Stomach (tissue), 9 donors: Measurements from ENCODE around the gene VWA8. TPM values are rescaled to one million over a fixed set of nuclear protein-coding genes. Genes with fewer than 3 reads are reported as not detected.
A peak's percentile ranks its signal among the peaks of the same experiment; 100 is the strongest.
"Not testable (repeated sequence)": the region's sequence is repeated elsewhere in the genome, so short reads cannot be mapped to it uniquely, and the experiment has no call there.

Experiments used
- DNase-seq, 2 donors: peaks; one replicate each; pipeline versions ENCODE4 v3.0.0 to v3.0.0-alpha.2; 2013 to 2019
- H3K27ac ChIP-seq, 5 donors: fragments of 200-600 bp in 4 of 5; sonication (generic) in 4 of 5; one replicate each; pipeline ENCODE4 v1.5.1; 2013 to 2019; ENCODE audit warnings: mild to moderate bottlenecking in 1 of 5, moderate library complexity in 1 of 5
- H3K27me3 ChIP-seq, 3 donors: fragments of 200-600 bp; sonication (generic); one replicate each; pipeline ENCODE4 v1.5.1; 2017 to 2019; ENCODE audit warnings: mixed run types in 1 of 3
- H3K36me3 ChIP-seq, 4 donors: fragments of 200-600 bp; sonication (generic); 1 replicate in 3 of 4; 2 replicates in 1 of 4; pipeline ENCODE4 v1.5.1; 2016 to 2019
- H3K4me1 ChIP-seq, 4 donors: fragments of 200-600 bp; sonication (generic); one replicate each; pipeline ENCODE4 v1.5.1; 2016 to 2019
- H3K4me3 ChIP-seq, 4 donors: fragments of 200-600 bp; sonication (generic) in 3 of 4; one replicate each; pipeline ENCODE4 v1.5.1; 2016 to 2019; ENCODE audit warnings: mild to moderate bottlenecking in 1 of 4
- H3K9me3 ChIP-seq, 4 donors: fragments of 200-600 bp; sonication (generic); one replicate each; pipeline ENCODE4 v1.5.1; 2016 to 2019
- CTCF ChIP-seq, 7 experiments: fragments of 450-650 bp in 4 of 7; fragments of 200-600 bp in 3 of 7; sonication (generic) in 3 of 7; IDR thresholded peaks; one replicate each; pipeline ENCODE4 v1.5.1; 2016 to 2019; ENCODE audit warnings: antibody characterized with exemption in 7 of 7, control low read depth in 2 of 7, mild to moderate bottlenecking in 1 of 7
- EP300 ChIP-seq: sonication (generic); formaldehyde crosslinking; IDR thresholded peaks from one replicate; pipeline ENCODE4 v1.6.1; 2017; ENCODE audit warnings: antibody characterized with exemption
- POLR2A ChIP-seq, 4 donors: fragments of 450-650 bp; IDR thresholded peaks; one replicate each; pipeline ENCODE4 v1.6.1; 2016; ENCODE audit warnings: antibody characterized with exemption in 4 of 4, control low read depth in 2 of 4, mild to moderate bottlenecking in 1 of 4, moderate library complexity in 1 of 4
- POLR2AphosphoS5 ChIP-seq, 3 donors: sonication (generic); formaldehyde crosslinking; IDR thresholded peaks; one replicate each; pipeline ENCODE4 v1.6.1; 2016; ENCODE audit warnings: antibody characterized with exemption in 3 of 3
- WGBS, 5 donors: extraction: QIAGEN DNeasy Blood & Tissue Kit in 3 of 5; methylation state at CpG; one replicate each; pipeline versions ENCODE4 v1.1.5 to v1.1.7; 2013 to 2018; 5-methylcytosine and 5-hydroxymethylcytosine counted together
- intact Hi-C: fragments of 100-400 bp; cut with DNase I; formaldehyde crosslinking; loops from one replicate; pipeline ENCODE4 v1.15.1; 2023; ENCODE audit warnings: low total_unique reads
- polyA plus RNA-seq, 3 donors: library from polyadenylated mRNA; stranded (reverse); fragments of 200-250 nt; gene quantifications; one replicate each; pipeline ENCODE4 v1.2.3, GENCODE V29; 2013
- total RNA-seq, 5 donors: library from RNA; depleted of rRNA; stranded (reverse); fragments of >200 nt; gene quantifications; one replicate each; pipeline versions ENCODE4 v1.1.0 to v1.2.3, GENCODE V29; 2014 to 2016
- donor health status: healthy with polysubstance abuse.
- donor health status: Bipolar disorder and iron deficiency.
- donor health status: healthy.

The VWA8 gene
- total and polyA plus RNA-seq, 8 donors: 3.3 to 99.2 (median 25.4) TPM

DNA sequence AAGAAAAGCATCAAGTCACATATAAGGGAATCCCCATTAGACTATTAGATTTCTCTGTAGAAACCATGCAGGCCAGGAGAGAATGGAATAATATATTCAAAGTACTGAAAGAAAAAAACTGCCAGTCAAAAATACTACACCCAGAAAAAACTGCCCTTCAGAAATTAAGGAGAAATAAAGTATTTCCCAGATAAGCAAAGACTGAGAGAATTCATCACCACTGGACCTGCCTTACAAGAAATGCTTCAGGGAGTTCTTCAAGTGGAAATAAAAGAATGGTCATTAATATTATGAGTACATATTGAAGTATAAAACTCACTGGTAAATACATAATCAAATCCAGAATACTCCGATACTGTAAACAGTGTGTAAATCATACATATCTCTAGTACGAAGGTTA lies 35.9 kb downstream of the VWA8 start:
- H3K36me3 ChIP-seq: peaks cover 0 to 12% (median 1%) of the 10 kb centered on the region in 4 donors
- H3K9me3 ChIP-seq: peaks cover 3 to 26% (median 10%) of the 10 kb centered on the region in 4 donors
- H3K4me1 ChIP-seq: peaks cover 0 to 12% (median 0%) of the 10 kb centered on the region in 4 donors
- DNase-seq: no peak
- H3K27me3 ChIP-seq: no peaks in the 10 kb centered on the region
- no peak overlapping the region for H3K4me3 ChIP-seq
- intact Hi-C loops: no loop called here
- no peak overlapping the region for H3K27ac ChIP-seq
- WGBS, 5 donors: 95 to 99% (median 95%) methylated on average over 2 of the region's 2 CpGs
- no peak for TF ChIP-seq EP300
- no peak for TF ChIP-seq POLR2A (IDR thresholded peaks at IDR 0.05)
- TF ChIP-seq POLR2AphosphoS5 (IDR thresholded peaks at IDR 0.05): no peak
- TF ChIP-seq CTCF (IDR thresholded peaks at IDR 0.05): no peak

DNA sequence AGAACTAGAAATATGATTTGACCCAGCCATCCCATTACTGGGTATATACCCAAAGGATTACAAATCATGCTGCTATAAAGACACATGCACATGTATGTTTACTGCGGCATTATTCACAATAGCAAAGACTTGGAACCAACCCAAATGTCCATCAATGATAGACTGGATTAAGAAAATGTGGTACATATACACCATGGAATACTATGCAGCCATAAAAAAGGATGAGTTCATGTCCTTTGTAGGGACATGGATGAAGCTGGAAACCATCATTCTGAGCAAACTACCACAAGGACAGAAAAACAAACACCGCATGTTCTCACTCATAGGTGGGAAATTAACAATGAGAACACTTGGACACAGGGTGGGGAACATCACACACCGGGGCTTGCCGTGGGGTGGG lies 38.0 kb downstream of the VWA8 start:
- peaks cover 0 to 12% (median 1%) of the 10 kb centered on the region in 4 donors for H3K36me3 ChIP-seq
- H3K27me3 ChIP-seq, intact Hi-C loops, H3K4me3 ChIP-seq, H3K27ac ChIP-seq, DNase-seq: not testable (repeated sequence)
- H3K9me3 ChIP-seq: peaks cover 3 to 26% (median 10%) of the 10 kb centered on the region in 4 donors
- peaks cover 0 to 10% (median 3%) of the 10 kb centered on the region in 4 donors for H3K4me1 ChIP-seq
- WGBS, 5 donors: 97 to 99% (median 98%) methylated on average over 4 of the region's 4 CpGs

GRCh38 chr13:41919741-41920487 lies 41.0 kb downstream of the VWA8 start:
- WGBS, 5 donors: 78 to 94% (median 91%) methylated on average over 5 of the region's 5 CpGs
- intact Hi-C loops: no loop called here
- Histone ChIP-seq H3K27ac (no peak overlapping the region), H3K27me3 (no peaks in the 10 kb centered on the region), H3K36me3 (no peaks in the 10 kb centered on the region), H3K4me3 (no peak overlapping the region), H3K9me3 (peaks cover 3 to 17% (median 9%) of the 10 kb centered on the region in 4 donors), H3K4me1 (peaks cover 0 to 39% (median 13%) of the 10 kb centered on the region in 4 donors)
- TF ChIP-seq POLR2A (IDR thresholded peaks at IDR 0.05) (no peak), CTCF (IDR thresholded peaks at IDR 0.05) (no peak), POLR2AphosphoS5 (IDR thresholded peaks at IDR 0.05) (no peak), EP300 (no peak)
- DNase-seq: no peak

- H3K36me3 ChIP-seq: no peaks in the 10 kb centered on the region
- 55 to 68% (median 67%) methylated on average over 3 of the region's 3 CpGs for WGBS, 5 donors
- no peak overlapping the region for H3K27ac ChIP-seq
- peaks cover 0 to 44% (median 16%) of the 10 kb centered on the region in 4 donors for H3K4me1 ChIP-seq
- no peak overlapping the region for H3K4me3 ChIP-seq
- intact Hi-C loops: no loop called here
- no peaks in the 10 kb centered on the region for H3K27me3 ChIP-seq
- TF ChIP-seq POLR2A (IDR thresholded peaks at IDR 0.05) (no peak), EP300 (no peak), CTCF (IDR thresholded peaks at IDR 0.05) (no peak), POLR2AphosphoS5 (IDR thresholded peaks at IDR 0.05) (no peak)
- peak in 1 of 2 donors; percentile 24 for DNase-seq
- peaks cover 1 to 12% (median 6%) of the 10 kb centered on the region in 4 donors for H3K9me3 ChIP-seq
Measured at GRCh38 chr13:41919031-41919740, 41.7 kb downstream of the VWA8 start.
